ACC112 (cell line): ENCODE results near the gene KRAS.
A peak's percentile ranks its signal among the peaks of the same experiment; 100 is the strongest.

Experiments used
- H2AFZ ChIP-seq: fragments of 200-600 bp; sonication (generic); one replicate; pipeline ENCODE4 v1.6.0; 2017; ENCODE audit warnings: antibody characterized with exemption, low read length; ENCODE audit not compliant: unreplicated experiment
- H3K27ac ChIP-seq: fragments of 200-600 bp; sonication (generic); 2 replicates; pipeline ENCODE4 v1.5.1; 2014; ENCODE audit warnings: low read depth, mild to moderate bottlenecking, antibody characterized with exemption, low read length, moderate library complexity
- H3K27me3 ChIP-seq: fragments of 200-600 bp; sonication (generic); 2 replicates; pipeline ENCODE4 v1.6.1; 2014; ENCODE audit warnings: mild to moderate bottlenecking, antibody characterized with exemption, low read length, moderate library complexity, mixed read lengths; ENCODE audit not compliant: insufficient read depth
- H3K36me3 ChIP-seq: fragments of 200-600 bp; sonication (generic); 2 replicates; pipeline ENCODE4 v1.6.1; 2016; ENCODE audit warnings: mild to moderate bottlenecking, antibody characterized with exemption, low read length, moderate library complexity, mixed read lengths; ENCODE audit not compliant: insufficient read depth
- H3K4me1 ChIP-seq: fragments of 200-600 bp; sonication (generic); one replicate; pipeline ENCODE4 v1.6.1; 2016; ENCODE audit warnings: low read length, mixed read lengths; ENCODE audit not compliant: insufficient read depth, unreplicated experiment, control insufficient read depth
- H3K4me3 ChIP-seq: fragments of 200-600 bp; sonication (generic); 2 replicates; pipeline ENCODE4 v1.5.1; 2014; ENCODE audit warnings: mild to moderate bottlenecking, low read depth, low read length
- H3K79me2 ChIP-seq: fragments of 200-600 bp; sonication (generic); one replicate; pipeline ENCODE4 v1.6.0; 2016; ENCODE audit warnings: low read length; ENCODE audit not compliant: control insufficient read depth, unreplicated experiment, insufficient read depth

Gene KRAS

GRCh38 chr12:25276199-25276937, 25.6 kb upstream of the KRAS start:
- Histone ChIP-seq H3K27me3 (no peaks in the 10 kb centered on the region), H3K4me3 (no peak overlapping the region), H3K36me3 (no peaks in the 10 kb centered on the region), H3K27ac (peak overlapping the region; percentile 37), H3K79me2 (no peaks in the 10 kb centered on the region), H3K4me1 (peaks cover 13% of the 10 kb centered on the region), H2AFZ (peak overlapping the region; percentile 65)

- no peak overlapping the region for H3K4me3 ChIP-seq
- H3K4me1 ChIP-seq, result peaks cover 10% of the 10 kb centered on the region
- H3K27ac ChIP-seq, result no peak overlapping the region
- H3K36me3 ChIP-seq, result no peaks in the 10 kb centered on the region
- no peak overlapping the region for H2AFZ ChIP-seq
- no peaks in the 10 kb centered on the region for H3K27me3 ChIP-seq
- H3K79me2 ChIP-seq, result no peaks in the 10 kb centered on the region
Measured at GRCh38 chr12:25271486-25272098, 20.9 kb upstream of the KRAS start.

- H3K36me3 ChIP-seq, result no peaks in the 10 kb centered on the region
- no peak overlapping the region for H3K4me3 ChIP-seq
- H3K27ac ChIP-seq, result no peak overlapping the region
- no peaks in the 10 kb centered on the region for H3K4me1 ChIP-seq
- H3K27me3 ChIP-seq, result no peaks in the 10 kb centered on the region
- H3K79me2 ChIP-seq, result no peaks in the 10 kb centered on the region
- no peak overlapping the region for H2AFZ ChIP-seq
Measured at GRCh38 chr12:25269701-25270100, 19.0 kb upstream of the KRAS start.

GRCh38 chr12:25266497-25266896, 15.8 kb upstream of the KRAS start:
- Histone ChIP-seq H2AFZ (no peak overlapping the region), H3K27ac (no peak overlapping the region), H3K4me1 (no peaks in the 10 kb centered on the region), H3K36me3 (no peaks in the 10 kb centered on the region), H3K27me3 (no peaks in the 10 kb centered on the region), H3K79me2 (no peaks in the 10 kb centered on the region), H3K4me3 (no peak overlapping the region)

- Histone ChIP-seq H3K4me3 (no peak overlapping the region), H3K36me3 (no peaks in the 10 kb centered on the region)
Measured at GRCh38 chr12:25264862-25265261, 14.1 kb upstream of the KRAS start.

GRCh38 chr12:25264114-25264513, 13.4 kb upstream of the KRAS start:
- Histone ChIP-seq H3K4me1 (no peaks in the 10 kb centered on the region), H3K79me2 (no peaks in the 10 kb centered on the region), H3K4me3 (no peak overlapping the region), H3K27me3 (no peaks in the 10 kb centered on the region), H2AFZ (no peak overlapping the region), H3K27ac (no peak overlapping the region), H3K36me3 (no peaks in the 10 kb centered on the region)

More at GRCh38 chr12:25264862-25265261, 14.1 kb upstream of the KRAS start:
- no peaks in the 10 kb centered on the region for H3K79me2 ChIP-seq
- H3K27me3 ChIP-seq, result no peaks in the 10 kb centered on the region
- H3K27ac ChIP-seq, result no peak overlapping the region
- H2AFZ ChIP-seq, result no peak overlapping the region
- H3K4me1 ChIP-seq, result no peaks in the 10 kb centered on the region

- no peaks in the 10 kb centered on the region for H3K36me3 ChIP-seq
- H3K27ac ChIP-seq, result no peak overlapping the region
- no peaks in the 10 kb centered on the region for H3K4me1 ChIP-seq
- no peaks in the 10 kb centered on the region for H3K79me2 ChIP-seq
- no peak overlapping the region for H3K4me3 ChIP-seq
- H3K27me3 ChIP-seq, result no peaks in the 10 kb centered on the region
- H2AFZ ChIP-seq, result no peak overlapping the region
Measured at GRCh38 chr12:25263594-25263993, 12.9 kb upstream of the KRAS start.

- no peak overlapping the region for H3K27ac ChIP-seq
- no peaks in the 10 kb centered on the region for H3K4me1 ChIP-seq
- H3K36me3 ChIP-seq, result no peaks in the 10 kb centered on the region
- no peak overlapping the region for H3K4me3 ChIP-seq
- no peak overlapping the region for H2AFZ ChIP-seq
- no peaks in the 10 kb centered on the region for H3K79me2 ChIP-seq
- no peaks in the 10 kb centered on the region for H3K27me3 ChIP-seq
Measured at GRCh38 chr12:25262389-25263074, 11.8 kb upstream of the KRAS start.

GRCh38 chr12:25257590-25258324, 7.0 kb upstream of the KRAS start:
- H3K79me2 ChIP-seq, result no peaks in the 10 kb centered on the region
- no peak overlapping the region for H3K27ac ChIP-seq
- 0 out of 2 replicates have a peak, but pooled peaks cover under 1% of the 10 kb centered on the region for H3K27me3 ChIP-seq
- no peak overlapping the region for H3K4me3 ChIP-seq
- no peaks in the 10 kb centered on the region for H3K4me1 ChIP-seq
- H3K36me3 ChIP-seq, result no peaks in the 10 kb centered on the region
- no peak overlapping the region for H2AFZ ChIP-seq

- no peaks in the 10 kb centered on the region for H3K4me1 ChIP-seq
- no peaks in the 10 kb centered on the region for H3K36me3 ChIP-seq
- H3K27ac ChIP-seq, result no peak overlapping the region
- no peak overlapping the region for H3K4me3 ChIP-seq
- no peak overlapping the region for H2AFZ ChIP-seq
- no peaks in the 10 kb centered on the region for H3K79me2 ChIP-seq
- H3K27me3 ChIP-seq, result 0 out of 2 replicates have a peak, but pooled peaks cover 3% of the 10 kb centered on the region
Measured at GRCh38 chr12:25256826-25257225, 6.1 kb upstream of the KRAS start.
